Measurements from ENCODE around the gene SEMA7A.

SEMA7A gene

GRCh38 chr15:74385733-74386132 lies 48.0 kb downstream of the SEMA7A start:
- Histone ChIP-seq H3K9me3 (ENCODE audit: control insufficient read depth, low read length) (no peaks in the 10 kb centered on the region), H3K27me3 (ENCODE audit: control insufficient read depth, insufficient read depth, low read length, poor library complexity, severe bottlenecking) (no peaks in the 10 kb centered on the region), H3K4me1 (ENCODE audit: control insufficient read depth, insufficient read depth, low read length) (peaks cover 16% of the 10 kb centered on the region), H3K36me3 (ENCODE audit: control insufficient read depth, insufficient read depth, low read length) (no peaks in the 10 kb centered on the region), H3K4me3 (ENCODE audit: insufficient read depth, low read depth, low read length) (no peak overlapping the region), H3K27ac (ENCODE audit: insufficient read depth, low read depth, low read length, poor library complexity, severe bottlenecking) (no peak overlapping the region)
- 82 to 86% methylated on average over 6 of the region's 6 CpGs for WGBS, 2 experiments

GRCh38 chr15:74384881-74385643 lies 48.7 kb downstream of the SEMA7A start:
- H3K36me3 ChIP-seq (ENCODE audit: control insufficient read depth, insufficient read depth, low read length): no peaks in the 10 kb centered on the region
- H3K27ac ChIP-seq (ENCODE audit: insufficient read depth, low read depth, low read length, poor library complexity, severe bottlenecking): no peak overlapping the region

GRCh38 chr15:74384566-74384880 lies 49.2 kb downstream of the SEMA7A start:
- no peak overlapping the region for H3K4me3 ChIP-seq (ENCODE audit: insufficient read depth, low read depth, low read length)
- 82 to 85% methylated on average over 3 of the region's 3 CpGs for WGBS, 2 experiments
- no peaks in the 10 kb centered on the region for H3K9me3 ChIP-seq (ENCODE audit: control insufficient read depth, low read length)
- H3K27me3 ChIP-seq (ENCODE audit: control insufficient read depth, insufficient read depth, low read length, poor library complexity, severe bottlenecking): no peaks in the 10 kb centered on the region
- no peaks in the 10 kb centered on the region for H3K36me3 ChIP-seq (ENCODE audit: control insufficient read depth, insufficient read depth, low read length)
- peaks cover 16% of the 10 kb centered on the region for H3K4me1 ChIP-seq (ENCODE audit: control insufficient read depth, insufficient read depth, low read length)
- no peak overlapping the region for H3K27ac ChIP-seq (ENCODE audit: insufficient read depth, low read depth, low read length, poor library complexity, severe bottlenecking)

More at GRCh38 chr15:74384881-74385643, 48.7 kb downstream of the SEMA7A start:
- H3K4me3 ChIP-seq (ENCODE audit: insufficient read depth, low read depth, low read length): no peak overlapping the region
- WGBS, 2 experiments: 77 to 80% methylated on average over 8 of the region's 8 CpGs
- H3K27me3 ChIP-seq (ENCODE audit: control insufficient read depth, insufficient read depth, low read length, poor library complexity, severe bottlenecking): no peaks in the 10 kb centered on the region
- H3K9me3 ChIP-seq (ENCODE audit: control insufficient read depth, low read length): no peaks in the 10 kb centered on the region
- peaks cover 16% of the 10 kb centered on the region for H3K4me1 ChIP-seq (ENCODE audit: control insufficient read depth, insufficient read depth, low read length)

- no peak overlapping the region for H3K4me3 ChIP-seq (ENCODE audit: insufficient read depth, low read depth, low read length)
These were observed 49.8 kb downstream of the SEMA7A start for GRCh38 chr15:74383695-74384565.

GRCh38 chr15:74383286-74383685 lies 50.5 kb downstream of the SEMA7A start:
- 92 to 96% methylated on average over 4 of the region's 4 CpGs for WGBS, 2 experiments
- H3K4me1 ChIP-seq (ENCODE audit: control insufficient read depth, insufficient read depth, low read length): peaks cover 20% of the 10 kb centered on the region
- H3K9me3 ChIP-seq (ENCODE audit: control insufficient read depth, low read length): no peaks in the 10 kb centered on the region
- H3K36me3 ChIP-seq (ENCODE audit: control insufficient read depth, insufficient read depth, low read length): no peaks in the 10 kb centered on the region
- no peak overlapping the region for H3K4me3 ChIP-seq (ENCODE audit: insufficient read depth, low read depth, low read length)
- H3K27me3 ChIP-seq (ENCODE audit: control insufficient read depth, insufficient read depth, low read length, poor library complexity, severe bottlenecking): no peaks in the 10 kb centered on the region
- no peak overlapping the region for H3K27ac ChIP-seq (ENCODE audit: insufficient read depth, low read depth, low read length, poor library complexity, severe bottlenecking)

More at GRCh38 chr15:74383695-74384565, 49.8 kb downstream of the SEMA7A start:
- Histone ChIP-seq H3K4me1 (ENCODE audit: control insufficient read depth, insufficient read depth, low read length) (peaks cover 18% of the 10 kb centered on the region), H3K27me3 (ENCODE audit: control insufficient read depth, insufficient read depth, low read length, poor library complexity, severe bottlenecking) (no peaks in the 10 kb centered on the region), H3K27ac (ENCODE audit: insufficient read depth, low read depth, low read length, poor library complexity, severe bottlenecking) (no peak overlapping the region), H3K9me3 (ENCODE audit: control insufficient read depth, low read length) (no peaks in the 10 kb centered on the region), H3K36me3 (ENCODE audit: control insufficient read depth, insufficient read depth, low read length) (no peaks in the 10 kb centered on the region)
- 92 to 95% methylated on average over 8 of the region's 8 CpGs for WGBS, 2 experiments

- no peaks in the 10 kb centered on the region for H3K27me3 ChIP-seq (ENCODE audit: control insufficient read depth, insufficient read depth, low read length, poor library complexity, severe bottlenecking)
- H3K36me3 ChIP-seq (ENCODE audit: control insufficient read depth, insufficient read depth, low read length): no peaks in the 10 kb centered on the region
- H3K27ac ChIP-seq (ENCODE audit: insufficient read depth, low read depth, low read length, poor library complexity, severe bottlenecking): no peak overlapping the region
- H3K4me3 ChIP-seq (ENCODE audit: insufficient read depth, low read depth, low read length): no peak overlapping the region
- peaks cover 20% of the 10 kb centered on the region for H3K4me1 ChIP-seq (ENCODE audit: control insufficient read depth, insufficient read depth, low read length)
- WGBS, 2 experiments: 52 to 53% methylated on average over 13 of the region's 13 CpGs
- H3K9me3 ChIP-seq (ENCODE audit: control insufficient read depth, low read length): no peaks in the 10 kb centered on the region
These were observed 51.5 kb downstream of the SEMA7A start for GRCh38 chr15:74382004-74382816.

- no peaks in the 10 kb centered on the region for H3K27me3 ChIP-seq (ENCODE audit: control insufficient read depth, insufficient read depth, low read length, poor library complexity, severe bottlenecking)
- no peaks in the 10 kb centered on the region for H3K36me3 ChIP-seq (ENCODE audit: control insufficient read depth, insufficient read depth, low read length)
- no peak overlapping the region for H3K27ac ChIP-seq (ENCODE audit: insufficient read depth, low read depth, low read length, poor library complexity, severe bottlenecking)
- H3K4me1 ChIP-seq (ENCODE audit: control insufficient read depth, insufficient read depth, low read length): peaks cover 13% of the 10 kb centered on the region
- no peaks in the 10 kb centered on the region for H3K9me3 ChIP-seq (ENCODE audit: control insufficient read depth, low read length)
- H3K4me3 ChIP-seq (ENCODE audit: insufficient read depth, low read depth, low read length): no peak overlapping the region
- 83% methylated on average over 5 of the region's 5 CpGs for WGBS, 2 experiments
These were observed 52.3 kb downstream of the SEMA7A start for GRCh38 chr15:74381481-74381880.

- Histone ChIP-seq H3K9me3 (ENCODE audit: control insufficient read depth, low read length) (no peaks in the 10 kb centered on the region), H3K27me3 (ENCODE audit: control insufficient read depth, insufficient read depth, low read length, poor library complexity, severe bottlenecking) (no peaks in the 10 kb centered on the region), H3K27ac (ENCODE audit: insufficient read depth, low read depth, low read length, poor library complexity, severe bottlenecking) (no peak overlapping the region), H3K36me3 (ENCODE audit: control insufficient read depth, insufficient read depth, low read length) (no peaks in the 10 kb centered on the region), H3K4me1 (ENCODE audit: control insufficient read depth, insufficient read depth, low read length) (peaks cover 10% of the 10 kb centered on the region), H3K4me3 (ENCODE audit: insufficient read depth, low read depth, low read length) (no peak overlapping the region)
- WGBS, 2 experiments: 89 to 90% methylated on average over 2 of the region's 2 CpGs
These were observed 52.6 kb downstream of the SEMA7A start for GRCh38 chr15:74381190-74381453.

GRCh38 chr15:74380361-74381189 lies 53.2 kb downstream of the SEMA7A start:
- Histone ChIP-seq H3K27me3 (ENCODE audit: control insufficient read depth, insufficient read depth, low read length, poor library complexity, severe bottlenecking) (no peaks in the 10 kb centered on the region), H3K9me3 (ENCODE audit: control insufficient read depth, low read length) (no peaks in the 10 kb centered on the region), H3K4me3 (ENCODE audit: insufficient read depth, low read depth, low read length) (no peak overlapping the region), H3K36me3 (ENCODE audit: control insufficient read depth, insufficient read depth, low read length) (no peaks in the 10 kb centered on the region), H3K4me1 (ENCODE audit: control insufficient read depth, insufficient read depth, low read length) (peaks cover 4% of the 10 kb centered on the region), H3K27ac (ENCODE audit: insufficient read depth, low read depth, low read length, poor library complexity, severe bottlenecking) (no peak overlapping the region)
- WGBS, 2 experiments: 75 to 77% methylated on average over 12 of the region's 12 CpGs

Measured in ectodermal cell (in vitro differentiated cells).